WTC11 (cell line): Measurements from ENCODE around the gene PPP2R5A. TPM values are rescaled to one million over a fixed set of nuclear protein-coding genes. Genes with fewer than 3 reads are reported as not detected.
A peak's percentile ranks its signal among the peaks of the same experiment; 100 is the strongest.

Experiments used
- ATAC-seq: fragments of 200-7000 bp; cut with Tn5 transposase; 2 replicates; pipeline ENCODE4 v1.10.0; 2021; ENCODE audit warnings: mild to moderate bottlenecking, moderate library complexity
- CTCF ChIA-PET: fragments of 300-600 bp; sonication (Branson Sonifier 250); formaldehyde crosslinking; loops from one replicate; lab custom pipeline; 2021; ENCODE audit warnings: antibody characterized with exemption; lab: Charles Lee
- POLR2A ChIA-PET: fragments of 350-600 bp; sonication (Branson Sonifier 250); formaldehyde crosslinking; loops from one replicate; lab custom pipeline; 2021; ENCODE audit warnings: antibody characterized with exemption; lab: Charles Lee
- DNase-seq: peaks from one replicate; pipeline ENCODE4 v3.0.0; 2021; ENCODE audit warnings: low spot score
- H3K27ac Mint-ChIP-seq: 2 replicates; pipeline ENCODE4 v1.8.0; 2021; ENCODE audit warnings: mixed read lengths
- H3K27me3 Mint-ChIP-seq: 2 replicates; pipeline ENCODE4 v1.8.0; 2021; ENCODE audit warnings: low read depth, mild to moderate bottlenecking, moderate library complexity, mixed read lengths
- H3K36me3 Mint-ChIP-seq: 2 replicates; pipeline ENCODE4 v1.8.0; 2021; ENCODE audit warnings: mixed read lengths
- H3K4me1 Mint-ChIP-seq: 2 replicates; pipeline ENCODE4 v1.8.0; 2022; ENCODE audit warnings: mixed read lengths
- H3K4me3 Mint-ChIP-seq: 2 replicates; pipeline ENCODE4 v1.8.0; 2021; ENCODE audit warnings: mild to moderate bottlenecking, moderate library complexity, mixed read lengths
- H3K9me3 Mint-ChIP-seq: 2 replicates; pipeline ENCODE4 v1.8.0; 2021; ENCODE audit warnings: mixed read lengths
- GABPB1 ChIP-seq: sonication (generic); formaldehyde crosslinking; IDR thresholded peaks from 2 replicates; pipeline ENCODE4 v1.8.1; 2023; ENCODE audit warnings: mild to moderate bottlenecking, missing genetic modification reagents
- GRHL2 ChIP-seq: fragments of 250-450 bp; sonication (Bioruptor Pico); IDR thresholded peaks from 2 replicates; pipeline ENCODE4 v1.8.0; 2022; ENCODE audit warnings: mild to moderate bottlenecking, moderate library complexity; ENCODE audit not compliant: insufficient replicate concordance, severe bottlenecking
- JAZF1 ChIP-seq: fragments of 250-450 bp; sonication (Bioruptor Pico); IDR thresholded peaks from 2 replicates; pipeline ENCODE4 v1.9.0; 2021; ENCODE audit warnings: moderate library complexity, mild to moderate bottlenecking, inconsistent platforms
- NFATC4 ChIP-seq: fragments of 250-450 bp; sonication (Bioruptor Pico); IDR thresholded peaks from 2 replicates; pipeline ENCODE4 v1.9.0; 2021; ENCODE audit warnings: mild to moderate bottlenecking
- NR2C2 ChIP-seq: sonication (generic); formaldehyde crosslinking; IDR thresholded peaks from 2 replicates; pipeline ENCODE4 v1.8.0; 2022; ENCODE audit warnings: mild to moderate bottlenecking, missing genetic modification reagents
- OVOL2 ChIP-seq: fragments of 250-450 bp; sonication (Bioruptor Pico); IDR thresholded peaks from 2 replicates; pipeline ENCODE4 v1.9.0; 2021; ENCODE audit warnings: mild to moderate bottlenecking, borderline replicate concordance
- RORB ChIP-seq: fragments of 250-450 bp; sonication (Bioruptor Pico); IDR thresholded peaks from 2 replicates; pipeline ENCODE4 v1.9.0; 2021; ENCODE audit warnings: mild to moderate bottlenecking
- SMAD4 ChIP-seq: sonication (generic); formaldehyde crosslinking; IDR thresholded peaks from 2 replicates; pipeline ENCODE4 v1.8.0; 2022; ENCODE audit warnings: mild to moderate bottlenecking, missing genetic modification reagents
- SP1 ChIP-seq: sonication (generic); formaldehyde crosslinking; conservative IDR thresholded peaks from 2 replicates; pipeline ENCODE4 v1.8.1; 2022; ENCODE audit warnings: missing genetic modification reagents
- TEAD1 ChIP-seq: sonication (generic); formaldehyde crosslinking; IDR thresholded peaks from 2 replicates; pipeline ENCODE4 v1.8.0; 2022; ENCODE audit warnings: mild to moderate bottlenecking, missing genetic modification reagents
- TEAD4 ChIP-seq: sonication (generic); formaldehyde crosslinking; IDR thresholded peaks from 2 replicates; pipeline ENCODE4 v1.8.0; 2022; ENCODE audit warnings: mild to moderate bottlenecking, missing genetic modification reagents
- ZNF263 ChIP-seq: sonication (generic); formaldehyde crosslinking; IDR thresholded peaks from 2 replicates; pipeline ENCODE4 v1.8.1; 2022; ENCODE audit warnings: low read depth, mild to moderate bottlenecking, moderate library complexity, missing genetic modification reagents
- ZNF396 ChIP-seq: fragments of 250-450 bp; sonication (Bioruptor Pico); IDR thresholded peaks from 2 replicates; pipeline ENCODE4 v1.8.0; 2021; ENCODE audit warnings: mild to moderate bottlenecking, moderate library complexity, borderline replicate concordance
- ZNF423 ChIP-seq: fragments of 250-450 bp; sonication (Bioruptor Pico); IDR thresholded peaks from 2 replicates; pipeline ENCODE4 v2.1.2; 2022; ENCODE audit warnings: mild to moderate bottlenecking, moderate library complexity
- ZNF671 ChIP-seq: fragments of 250-450 bp; sonication (Bioruptor Pico); IDR thresholded peaks from 2 replicates; pipeline ENCODE4 v1.8.0; 2021; ENCODE audit warnings: mild to moderate bottlenecking
- total RNA-seq: library from RNA; stranded (reverse); gene quantifications from 3 replicates; pipeline ENCODE4 v1.2.3, GENCODE V29; 2021
- TF ChIP-seq, protein P1 (sequence below): fragments of 250-450 bp; sonication (Bioruptor Pico); IDR thresholded peaks from 2 replicates; pipeline ENCODE4 v1.9.0; 2021; ENCODE audit warnings: mild to moderate bottlenecking
- TF ChIP-seq, protein P2 (sequence below): sonication (generic); formaldehyde crosslinking; IDR thresholded peaks from 2 replicates; pipeline ENCODE4 v1.8.0; 2022; ENCODE audit warnings: mild to moderate bottlenecking, missing genetic modification reagents
- TF ChIP-seq, protein P3 (sequence below): sonication (generic); formaldehyde crosslinking; IDR thresholded peaks from 2 replicates; pipeline ENCODE4 v1.8.0; 2023; ENCODE audit warnings: mild to moderate bottlenecking, missing genetic modification reagents
- TF ChIP-seq, protein P4 (sequence below): sonication (generic); formaldehyde crosslinking; IDR thresholded peaks from 2 replicates; pipeline ENCODE4 v1.8.0; 2022; ENCODE audit warnings: missing genetic modification reagents
- TF ChIP-seq, protein P5 (sequence below): sonication (generic); formaldehyde crosslinking; IDR thresholded peaks from 2 replicates; pipeline ENCODE4 v1.8.1; 2022; ENCODE audit warnings: low read depth, missing genetic modification reagents, borderline replicate concordance

Gene PPP2R5A
- total RNA-seq, 1 experiment from 2014 or later = 35.9 TPM

DNA sequence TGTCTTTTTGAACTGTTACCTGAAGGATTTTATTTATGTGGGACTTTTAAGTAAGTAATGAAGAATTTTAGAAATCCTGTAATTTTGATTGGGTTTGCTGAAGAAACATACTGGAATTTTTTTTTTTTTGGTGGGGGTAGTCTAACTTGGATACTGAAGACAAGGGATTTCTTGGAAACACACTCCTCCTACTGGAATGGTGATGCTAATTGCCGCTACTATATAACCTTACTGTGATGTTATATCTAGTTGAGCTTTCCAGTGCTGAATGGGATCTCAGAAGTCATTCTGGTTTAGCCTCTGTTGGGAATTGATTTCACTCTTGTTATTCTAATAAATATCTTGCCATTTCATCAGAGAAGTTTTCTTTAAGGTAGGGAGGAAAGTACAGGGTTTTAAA is 8.4 kb downstream of the PPP2R5A start:
- ChIA-PET CTCF (interaction anchor here (0.7 to 1.8 kb wide), 11 partner anchors 9 to 258 kb away, joined by 3 to 17 read pairs (median 4); partner anchors contain the start of genes DTL, INTS7 and PPP2R5A), POLR2A (no interaction called here)
- Mint-ChIP-seq H3K9me3 (no peaks in the 10 kb centered on the region), H3K36me3 (no peaks in the 10 kb centered on the region), H3K4me1 (peaks cover 63% of the 10 kb centered on the region), H3K27me3 (no peaks in the 10 kb centered on the region), H3K27ac (no peak overlapping the region), H3K4me3 (no peak overlapping the region)
- DNase-seq (no peak), ATAC-seq (0 out of 2 replicates have a peak, but pooled peaks have one; percentile 48)
- TF ChIP-seq, protein P1, sequence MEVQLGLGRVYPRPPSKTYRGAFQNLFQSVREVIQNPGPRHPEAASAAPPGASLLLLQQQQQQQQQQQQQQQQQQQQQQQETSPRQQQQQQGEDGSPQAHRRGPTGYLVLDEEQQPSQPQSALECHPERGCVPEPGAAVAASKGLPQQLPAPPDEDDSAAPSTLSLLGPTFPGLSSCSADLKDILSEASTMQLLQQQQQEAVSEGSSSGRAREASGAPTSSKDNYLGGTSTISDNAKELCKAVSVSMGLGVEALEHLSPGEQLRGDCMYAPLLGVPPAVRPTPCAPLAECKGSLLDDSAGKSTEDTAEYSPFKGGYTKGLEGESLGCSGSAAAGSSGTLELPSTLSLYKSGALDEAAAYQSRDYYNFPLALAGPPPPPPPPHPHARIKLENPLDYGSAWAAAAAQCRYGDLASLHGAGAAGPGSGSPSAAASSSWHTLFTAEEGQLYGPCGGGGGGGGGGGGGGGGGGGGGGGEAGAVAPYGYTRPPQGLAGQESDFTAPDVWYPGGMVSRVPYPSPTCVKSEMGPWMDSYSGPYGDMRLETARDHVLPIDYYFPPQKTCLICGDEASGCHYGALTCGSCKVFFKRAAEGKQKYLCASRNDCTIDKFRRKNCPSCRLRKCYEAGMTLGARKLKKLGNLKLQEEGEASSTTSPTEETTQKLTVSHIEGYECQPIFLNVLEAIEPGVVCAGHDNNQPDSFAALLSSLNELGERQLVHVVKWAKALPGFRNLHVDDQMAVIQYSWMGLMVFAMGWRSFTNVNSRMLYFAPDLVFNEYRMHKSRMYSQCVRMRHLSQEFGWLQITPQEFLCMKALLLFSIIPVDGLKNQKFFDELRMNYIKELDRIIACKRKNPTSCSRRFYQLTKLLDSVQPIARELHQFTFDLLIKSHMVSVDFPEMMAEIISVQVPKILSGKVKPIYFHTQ = no peak
- TF ChIP-seq, protein P2, sequence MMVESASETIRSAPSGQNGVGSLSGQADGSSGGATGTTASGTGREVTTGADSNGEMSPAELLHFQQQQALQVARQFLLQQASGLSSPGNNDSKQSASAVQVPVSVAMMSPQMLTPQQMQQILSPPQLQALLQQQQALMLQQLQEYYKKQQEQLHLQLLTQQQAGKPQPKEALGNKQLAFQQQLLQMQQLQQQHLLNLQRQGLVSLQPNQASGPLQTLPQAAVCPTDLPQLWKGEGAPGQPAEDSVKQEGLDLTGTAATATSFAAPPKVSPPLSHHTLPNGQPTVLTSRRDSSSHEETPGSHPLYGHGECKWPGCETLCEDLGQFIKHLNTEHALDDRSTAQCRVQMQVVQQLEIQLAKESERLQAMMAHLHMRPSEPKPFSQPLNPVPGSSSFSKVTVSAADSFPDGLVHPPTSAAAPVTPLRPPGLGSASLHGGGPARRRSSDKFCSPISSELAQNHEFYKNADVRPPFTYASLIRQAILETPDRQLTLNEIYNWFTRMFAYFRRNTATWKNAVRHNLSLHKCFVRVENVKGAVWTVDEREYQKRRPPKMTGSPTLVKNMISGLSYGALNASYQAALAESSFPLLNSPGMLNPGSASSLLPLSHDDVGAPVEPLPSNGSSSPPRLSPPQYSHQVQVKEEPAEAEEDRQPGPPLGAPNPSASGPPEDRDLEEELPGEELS = no peak
- TF ChIP-seq NR2C2 (CRISPR knock-in tag) = no peak
- TF ChIP-seq, protein P3, sequence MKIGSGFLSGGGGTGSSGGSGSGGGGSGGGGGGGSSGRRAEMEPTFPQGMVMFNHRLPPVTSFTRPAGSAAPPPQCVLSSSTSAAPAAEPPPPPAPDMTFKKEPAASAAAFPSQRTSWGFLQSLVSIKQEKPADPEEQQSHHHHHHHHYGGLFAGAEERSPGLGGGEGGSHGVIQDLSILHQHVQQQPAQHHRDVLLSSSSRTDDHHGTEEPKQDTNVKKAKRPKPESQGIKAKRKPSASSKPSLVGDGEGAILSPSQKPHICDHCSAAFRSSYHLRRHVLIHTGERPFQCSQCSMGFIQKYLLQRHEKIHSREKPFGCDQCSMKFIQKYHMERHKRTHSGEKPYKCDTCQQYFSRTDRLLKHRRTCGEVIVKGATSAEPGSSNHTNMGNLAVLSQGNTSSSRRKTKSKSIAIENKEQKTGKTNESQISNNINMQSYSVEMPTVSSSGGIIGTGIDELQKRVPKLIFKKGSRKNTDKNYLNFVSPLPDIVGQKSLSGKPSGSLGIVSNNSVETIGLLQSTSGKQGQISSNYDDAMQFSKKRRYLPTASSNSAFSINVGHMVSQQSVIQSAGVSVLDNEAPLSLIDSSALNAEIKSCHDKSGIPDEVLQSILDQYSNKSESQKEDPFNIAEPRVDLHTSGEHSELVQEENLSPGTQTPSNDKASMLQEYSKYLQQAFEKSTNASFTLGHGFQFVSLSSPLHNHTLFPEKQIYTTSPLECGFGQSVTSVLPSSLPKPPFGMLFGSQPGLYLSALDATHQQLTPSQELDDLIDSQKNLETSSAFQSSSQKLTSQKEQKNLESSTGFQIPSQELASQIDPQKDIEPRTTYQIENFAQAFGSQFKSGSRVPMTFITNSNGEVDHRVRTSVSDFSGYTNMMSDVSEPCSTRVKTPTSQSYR (CRISPR knock-in tag) = no peak
- TF ChIP-seq ZNF263 (CRISPR knock-in tag) = no peak
- no peak for TF ChIP-seq ZNF396
- no peak for TF ChIP-seq SP1
- TF ChIP-seq GABPB1 (CRISPR knock-in tag) = no peak
- TF ChIP-seq NFATC4 (CRISPR knock-in tag) = no peak
- no peak for TF ChIP-seq JAZF1 (CRISPR knock-in tag)
- no peak for TF ChIP-seq RORB (CRISPR knock-in tag)
- TF ChIP-seq SMAD4 (CRISPR knock-in tag) = no peak
- TF ChIP-seq, protein P4, sequence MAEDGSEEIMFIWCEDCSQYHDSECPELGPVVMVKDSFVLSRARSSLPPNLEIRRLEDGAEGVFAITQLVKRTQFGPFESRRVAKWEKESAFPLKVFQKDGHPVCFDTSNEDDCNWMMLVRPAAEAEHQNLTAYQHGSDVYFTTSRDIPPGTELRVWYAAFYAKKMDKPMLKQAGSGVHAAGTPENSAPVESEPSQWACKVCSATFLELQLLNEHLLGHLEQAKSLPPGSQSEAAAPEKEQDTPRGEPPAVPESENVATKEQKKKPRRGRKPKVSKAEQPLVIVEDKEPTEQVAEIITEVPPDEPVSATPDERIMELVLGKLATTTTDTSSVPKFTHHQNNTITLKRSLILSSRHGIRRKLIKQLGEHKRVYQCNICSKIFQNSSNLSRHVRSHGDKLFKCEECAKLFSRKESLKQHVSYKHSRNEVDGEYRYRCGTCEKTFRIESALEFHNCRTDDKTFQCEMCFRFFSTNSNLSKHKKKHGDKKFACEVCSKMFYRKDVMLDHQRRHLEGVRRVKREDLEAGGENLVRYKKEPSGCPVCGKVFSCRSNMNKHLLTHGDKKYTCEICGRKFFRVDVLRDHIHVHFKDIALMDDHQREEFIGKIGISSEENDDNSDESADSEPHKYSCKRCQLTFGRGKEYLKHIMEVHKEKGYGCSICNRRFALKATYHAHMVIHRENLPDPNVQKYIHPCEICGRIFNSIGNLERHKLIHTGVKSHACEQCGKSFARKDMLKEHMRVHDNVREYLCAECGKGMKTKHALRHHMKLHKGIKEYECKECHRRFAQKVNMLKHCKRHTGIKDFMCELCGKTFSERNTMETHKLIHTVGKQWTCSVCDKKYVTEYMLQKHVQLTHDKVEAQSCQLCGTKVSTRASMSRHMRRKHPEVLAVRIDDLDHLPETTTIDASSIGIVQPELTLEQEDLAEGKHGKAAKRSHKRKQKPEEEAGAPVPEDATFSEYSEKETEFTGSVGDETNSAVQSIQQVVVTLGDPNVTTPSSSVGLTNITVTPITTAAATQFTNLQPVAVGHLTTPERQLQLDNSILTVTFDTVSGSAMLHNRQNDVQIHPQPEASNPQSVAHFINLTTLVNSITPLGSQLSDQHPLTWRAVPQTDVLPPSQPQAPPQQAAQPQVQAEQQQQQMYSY = no peak

DNA sequence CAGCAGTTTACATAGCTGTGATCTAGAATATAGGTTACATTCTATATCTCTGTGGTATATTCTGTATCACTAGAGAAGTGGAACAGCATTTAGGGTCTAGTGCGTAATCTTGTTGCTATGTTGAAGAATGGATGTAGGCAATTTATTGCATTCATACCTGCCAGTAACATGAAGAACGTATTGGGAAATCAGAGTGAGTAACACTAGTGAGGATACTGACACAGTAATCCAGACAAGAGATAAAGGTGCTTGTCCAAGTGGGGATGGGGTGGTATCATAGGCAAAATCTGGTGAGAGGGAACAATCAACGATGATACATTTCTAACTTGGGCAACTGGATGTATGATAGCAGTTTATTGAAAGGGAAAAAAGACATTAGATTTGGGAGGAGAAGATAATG is 9.8 kb downstream of the PPP2R5A start:
- TF ChIP-seq, protein P5, sequence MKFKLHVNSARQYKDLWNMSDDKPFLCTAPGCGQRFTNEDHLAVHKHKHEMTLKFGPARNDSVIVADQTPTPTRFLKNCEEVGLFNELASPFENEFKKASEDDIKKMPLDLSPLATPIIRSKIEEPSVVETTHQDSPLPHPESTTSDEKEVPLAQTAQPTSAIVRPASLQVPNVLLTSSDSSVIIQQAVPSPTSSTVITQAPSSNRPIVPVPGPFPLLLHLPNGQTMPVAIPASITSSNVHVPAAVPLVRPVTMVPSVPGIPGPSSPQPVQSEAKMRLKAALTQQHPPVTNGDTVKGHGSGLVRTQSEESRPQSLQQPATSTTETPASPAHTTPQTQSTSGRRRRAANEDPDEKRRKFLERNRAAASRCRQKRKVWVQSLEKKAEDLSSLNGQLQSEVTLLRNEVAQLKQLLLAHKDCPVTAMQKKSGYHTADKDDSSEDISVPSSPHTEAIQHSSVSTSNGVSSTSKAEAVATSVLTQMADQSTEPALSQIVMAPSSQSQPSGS (CRISPR knock-in tag) = no peak
- TF ChIP-seq ZNF671 (no peak), TEAD1 (CRISPR knock-in tag) (no peak), TEAD4 (CRISPR knock-in tag) (no peak), ZNF263 (CRISPR knock-in tag) (no peak), ZNF423 (CRISPR knock-in tag) (no peak), NR2C2 (CRISPR knock-in tag) (no peak), GRHL2 (no peak), OVOL2 (CRISPR knock-in tag) (no peak)
- TF ChIP-seq, protein P2 = no peak
- TF ChIP-seq, all 79 proteins: peak for 0
- Mint-ChIP-seq H3K4me1 (peaks cover 53% of the 10 kb centered on the region), H3K27ac (no peak overlapping the region), H3K36me3 (peaks cover 5% of the 10 kb centered on the region), H3K4me3 (no peak overlapping the region), H3K27me3 (no peaks in the 10 kb centered on the region), H3K9me3 (peaks cover 5% of the 10 kb centered on the region)
- CTCF ChIA-PET = interaction anchor here (1.8 kb wide), 1 partner anchor 224 kb away, joined by 17 read pairs; no protein-coding TSS in a partner anchor
- POLR2A ChIA-PET = no interaction called here
- ATAC-seq (no peak), DNase-seq (no peak)
